ENCODE data around the gene XPO4.
"Not testable (repeated sequence)": the region's sequence is repeated elsewhere in the genome, so short reads cannot be mapped to it uniquely, and the experiment has no call there.

The XPO4 gene

GRCh38 chr13:20787180-20787579 lies 115.4 kb downstream of the XPO4 start:
- no peak for DNase-seq (ENCODE audit: low spot score)

DNA sequence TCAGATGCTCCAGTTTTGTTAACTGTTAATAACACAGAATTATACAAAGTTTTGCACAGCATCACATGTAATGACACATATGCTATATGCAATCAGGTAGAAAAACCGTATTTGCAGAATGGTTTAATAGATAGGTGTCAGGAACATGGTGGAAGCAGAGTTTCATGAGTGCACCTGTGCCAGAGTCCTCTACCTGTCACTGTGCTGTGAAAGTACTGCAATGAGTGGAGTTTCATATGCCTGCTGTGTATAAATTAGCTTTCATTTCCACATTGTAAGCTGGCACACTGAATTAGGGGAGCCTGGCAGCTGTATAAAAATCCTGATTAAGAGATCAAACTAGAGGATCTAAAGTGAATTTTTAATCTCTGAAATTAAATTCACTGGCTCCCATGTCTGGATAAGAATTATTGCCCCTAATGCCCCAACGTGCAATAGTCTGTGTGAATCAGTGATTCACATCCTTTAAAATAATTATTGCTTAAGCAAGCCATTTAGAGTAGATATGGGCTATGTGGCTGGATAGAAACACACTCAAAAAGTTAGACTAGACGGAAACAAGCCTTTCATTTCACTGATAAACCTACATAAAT lies 120.3 kb downstream of the XPO4 start:
- no peak for DNase-seq (ENCODE audit: low spot score)

GRCh38 chr13:20780317-20780716 lies 122.2 kb downstream of the XPO4 start:
- DNase-seq (ENCODE audit: low spot score), result no peak

- DNase-seq (ENCODE audit: low spot score), result no peak
These were observed 123.1 kb downstream of the XPO4 start for GRCh38 chr13:20779405-20779804.

GRCh38 chr13:20778311-20778710 lies 124.2 kb downstream of the XPO4 start:
- no peak for DNase-seq (ENCODE audit: low spot score)

DNA sequence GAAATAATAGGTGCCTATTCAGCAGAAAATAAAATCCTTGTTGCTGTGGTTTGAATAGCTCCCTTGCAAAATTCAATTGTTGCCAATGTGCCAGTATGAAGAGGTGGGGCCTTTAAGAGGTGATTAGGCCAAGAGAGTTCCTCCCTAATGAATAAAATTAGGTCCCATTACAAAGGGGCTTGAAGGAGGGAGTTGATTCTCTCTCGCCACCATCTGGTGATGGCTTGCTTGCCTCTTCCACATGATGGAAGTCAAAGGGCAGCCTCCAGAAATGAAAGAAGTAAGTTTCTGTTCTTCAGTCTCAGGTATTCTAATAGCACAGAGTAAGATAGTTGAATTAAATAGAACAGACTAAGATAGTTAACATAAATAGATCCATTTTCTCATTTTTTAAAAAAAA lies 125.8 kb downstream of the XPO4 start:
- no peak for DNase-seq (ENCODE audit: low spot score)

DNA sequence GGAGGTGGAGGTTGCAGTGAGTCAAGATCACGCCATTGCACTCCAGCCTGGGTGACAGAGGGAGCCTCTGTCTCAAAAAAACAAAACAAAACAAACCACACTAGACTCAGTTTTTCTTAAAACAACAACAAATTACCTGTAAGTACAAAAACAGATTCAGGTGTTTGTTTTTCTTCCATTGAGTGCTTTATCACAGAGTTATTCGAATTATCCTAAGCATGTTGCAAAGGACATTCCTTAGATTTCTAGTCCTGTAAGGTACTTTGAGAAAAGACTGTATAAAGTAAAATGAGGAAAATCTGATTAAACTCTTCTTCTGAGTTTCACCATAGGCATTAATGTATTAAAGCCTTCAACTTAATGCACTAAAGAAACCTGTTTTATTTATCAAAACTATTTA lies 126.6 kb downstream of the XPO4 start:
- DNase-seq (ENCODE audit: low spot score), result no peak

DNA sequence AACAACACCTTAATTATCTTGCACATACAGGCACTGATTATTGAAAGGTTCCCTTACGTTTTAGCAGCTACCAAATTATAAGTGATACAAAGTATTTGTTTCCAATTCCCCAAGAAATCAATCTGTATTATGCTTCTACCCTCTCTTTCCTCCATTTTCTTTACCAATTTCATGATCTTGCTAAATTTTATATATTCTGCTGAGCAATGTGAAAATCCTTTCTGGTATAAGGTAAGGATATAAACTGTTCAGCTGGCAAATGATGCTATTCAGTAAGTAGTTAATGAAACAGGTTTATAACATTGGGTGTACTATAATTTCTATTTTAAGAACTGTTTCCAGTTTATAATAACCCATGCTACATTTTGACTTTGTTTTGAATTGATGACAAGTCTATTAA lies 127.8 kb downstream of the XPO4 start:
- DNase-seq (ENCODE audit: low spot score), result no peak

DNA sequence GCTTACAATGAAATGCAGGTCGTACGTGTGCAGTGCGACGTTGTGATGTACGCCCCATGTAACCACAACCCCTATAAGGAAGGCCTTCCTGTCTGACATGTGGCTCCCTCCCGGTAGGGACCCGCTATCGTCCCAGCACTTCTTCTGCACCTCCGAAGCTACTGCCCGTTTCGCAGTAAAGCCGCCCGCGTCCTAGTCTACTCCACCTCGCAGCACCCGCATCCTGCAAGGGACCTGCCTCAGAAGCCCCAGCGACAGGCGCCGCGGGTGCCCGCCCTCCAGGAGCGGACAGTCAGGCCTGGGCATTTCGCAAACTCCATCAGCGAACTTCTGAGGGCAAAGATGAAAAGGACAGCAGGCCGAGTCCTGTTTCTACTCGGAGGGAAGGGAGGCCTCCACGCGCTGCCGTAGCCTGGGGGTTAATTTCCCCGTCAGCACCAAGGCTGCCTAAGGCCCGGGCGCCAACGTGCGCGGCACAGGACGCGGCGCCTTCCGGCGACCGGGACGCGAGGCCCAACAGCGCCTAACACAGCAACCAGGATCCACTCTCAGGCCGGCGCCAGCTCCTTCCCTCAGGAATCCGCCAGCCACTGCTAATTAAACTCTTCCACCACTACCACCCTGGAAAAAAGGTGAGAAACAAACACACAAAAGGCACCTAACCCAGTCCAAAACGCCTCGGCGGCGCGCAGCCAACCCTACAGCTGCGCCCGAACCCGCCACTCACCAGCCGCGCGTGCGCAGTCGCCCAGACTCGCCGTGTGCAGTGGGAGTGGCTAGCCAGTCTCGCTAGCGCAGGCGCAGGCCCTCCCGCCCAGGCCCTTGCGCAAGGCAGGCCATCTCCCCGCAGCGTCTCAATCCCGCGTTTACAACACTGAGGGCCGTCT lies 129.1 kb downstream of the XPO4 start, which contains the start of gene EEF1AKMT1:
EEF1AKMT1 (minus strand) TSS at position 768 of the 887 bp plus-strand sequence. CDS start 16,363 bp downstream, outside the sequence.
- DNase-seq (ENCODE audit: low spot score), result peak; percentile 94

- DNase-seq (ENCODE audit: low spot score), result no peak
These were observed 130.0 kb downstream of the XPO4 start for GRCh38 chr13:20772401-20773131.

GRCh38 chr13:20769834-20770233 lies 132.7 kb downstream of the XPO4 start:
- DNase-seq (ENCODE audit: low spot score), result no peak

DNA sequence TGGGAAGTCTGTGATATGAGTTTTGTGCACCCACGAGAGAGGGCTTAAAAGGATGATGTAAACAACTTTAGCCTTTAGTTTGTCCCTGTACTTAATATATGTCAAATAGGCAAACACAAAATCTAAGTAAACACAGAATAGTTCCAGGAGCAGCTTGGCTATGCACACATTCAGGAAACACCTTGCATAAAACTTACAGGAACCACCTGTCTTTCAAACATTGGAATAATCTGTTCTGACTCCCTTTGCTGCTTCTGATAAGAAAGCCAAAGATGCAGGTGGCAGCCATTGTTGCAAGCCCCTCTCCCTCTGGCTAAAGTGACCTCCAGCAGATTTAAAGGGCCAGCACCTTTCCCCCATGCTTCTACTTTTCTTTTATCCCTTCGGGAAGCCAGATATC lies 133.5 kb downstream of the XPO4 start:
- no peak for DNase-seq (ENCODE audit: low spot score)

DNA sequence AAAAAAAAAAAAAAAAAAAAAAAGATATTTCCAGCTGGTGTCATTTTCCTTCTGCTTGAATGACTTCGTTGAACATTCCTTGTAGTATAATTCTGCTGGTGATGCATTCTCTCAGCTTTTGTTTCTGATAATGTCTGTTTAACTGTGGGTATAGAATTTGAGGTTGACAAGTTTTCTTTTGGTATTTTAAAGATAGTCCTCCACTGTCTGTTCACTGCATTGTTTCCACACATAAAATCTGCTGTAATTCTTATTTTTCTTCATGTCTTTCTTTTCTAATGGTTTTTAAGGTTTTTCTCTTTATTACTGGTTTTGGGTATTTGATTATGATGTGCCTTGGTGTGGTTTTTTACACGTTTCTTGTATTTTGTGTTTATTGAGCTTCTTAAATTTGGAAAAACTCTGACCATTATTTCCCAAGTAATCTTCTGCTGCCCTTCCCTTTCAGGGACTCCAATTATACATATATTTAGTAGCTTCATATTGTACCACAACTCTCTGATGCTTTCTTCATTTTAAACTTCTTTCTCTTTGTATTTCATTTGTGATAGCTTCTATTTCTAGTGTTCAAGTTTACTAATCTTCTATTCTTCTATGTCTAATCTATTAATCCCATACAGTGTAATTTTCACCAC lies 135.1 kb downstream of the XPO4 start:
- DNase-seq (ENCODE audit: low spot score), result no peak

DNA sequence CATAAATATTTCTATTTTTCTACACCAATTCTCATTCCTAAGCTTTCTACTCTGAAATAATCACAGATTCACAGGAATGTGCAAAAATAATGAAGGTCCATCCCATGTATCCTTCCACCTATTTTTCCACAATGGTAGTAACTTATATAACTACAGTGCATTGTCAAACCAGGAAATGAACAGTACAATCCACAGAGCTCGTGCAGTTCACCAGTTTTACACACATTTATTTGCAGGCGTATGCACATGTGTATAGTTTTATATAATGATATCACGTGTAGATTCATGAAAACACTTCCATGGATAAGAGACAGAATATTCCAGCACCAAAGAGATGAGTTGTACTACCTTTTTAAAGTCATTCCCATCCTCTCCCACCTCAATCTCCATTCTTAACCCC lies 141.7 kb downstream of the XPO4 start:
- DNase-seq (ENCODE audit: low spot score), result no peak

GRCh38 chr13:20754009-20754408 lies 148.5 kb downstream of the XPO4 start:
- no peak for DNase-seq (ENCODE audit: low spot score)

GRCh38 chr13:20749377-20749776 lies 153.2 kb downstream of the XPO4 start:
- no peak for DNase-seq (ENCODE audit: low spot score)

GRCh38 chr13:20743830-20744404 lies 158.6 kb downstream of the XPO4 start:
- not testable (repeated sequence) for DNase-seq (ENCODE audit: low spot score)

GRCh38 chr13:20740021-20740420 lies 162.5 kb downstream of the XPO4 start:
- no peak for DNase-seq (ENCODE audit: low spot score)

- no peak for DNase-seq (ENCODE audit: low spot score)
These were observed 163.9 kb downstream of the XPO4 start for GRCh38 chr13:20738616-20739015.

GRCh38 chr13:20729633-20730585 lies 172.6 kb downstream of the XPO4 start:
- no peak for DNase-seq (ENCODE audit: low spot score)
